Sigmoid colon (tissue), 7 donors: Measurements from ENCODE around the gene DOLPP1. TPM values are rescaled to one million over a fixed set of nuclear protein-coding genes. Genes with fewer than 3 reads are reported as not detected.

Source experiments
- DNase-seq: peaks from one replicate; pipeline ENCODE4 v3.0.0-alpha.2; 2019
- H3K27ac ChIP-seq, 4 donors: fragments of 200-600 bp; sonication (generic); one replicate each; pipeline ENCODE4 v1.5.1; 2016 to 2019; ENCODE audit warnings: mild to moderate bottlenecking in 1 of 4
- H3K27me3 ChIP-seq, 3 donors: fragments of 200-600 bp; sonication (generic); one replicate each; pipeline ENCODE4 v1.5.1; 2019; ENCODE audit warnings: mild to moderate bottlenecking in 1 of 3
- H3K36me3 ChIP-seq, 4 donors: fragments of 200-600 bp; sonication (generic); one replicate each; pipeline ENCODE4 v1.5.1; 2016 to 2019
- H3K4me1 ChIP-seq, 4 donors: fragments of 200-600 bp; sonication (generic); one replicate each; pipeline ENCODE4 v1.5.1; 2017 to 2019
- H3K4me3 ChIP-seq, 4 donors: fragments of 200-600 bp; sonication (generic); one replicate each; pipeline ENCODE4 v1.5.1; 2017 to 2019; ENCODE audit warnings: mild to moderate bottlenecking in 2 of 4, moderate library complexity in 1 of 4
- H3K9me3 ChIP-seq, 4 donors: fragments of 200-600 bp in 3 of 4; sonication (generic) in 3 of 4; one replicate each; pipeline versions ENCODE4 v1.5.1 to v1.6.1; 2013 to 2019
- CTCF ChIP-seq, 4 experiments: fragments of 450-650 bp in 3 of 4; fragments of 200-600 bp in 1 of 4; IDR thresholded peaks; one replicate each; pipeline ENCODE4 v1.5.1; 2016 to 2019; ENCODE audit warnings: antibody characterized with exemption in 4 of 4, mild to moderate bottlenecking in 3 of 4, moderate library complexity in 2 of 4
- EP300 ChIP-seq, 4 donors: sonication (generic); formaldehyde crosslinking; IDR thresholded peaks; one replicate each; pipeline ENCODE4 v1.6.1; 2017; ENCODE audit warnings: antibody characterized with exemption in 4 of 4
- POLR2A ChIP-seq, 2 donors: fragments of 450-650 bp; IDR thresholded peaks; one replicate each; pipeline ENCODE4 v1.6.1; 2016; ENCODE audit warnings: antibody characterized with exemption in 2 of 2, mild to moderate bottlenecking in 2 of 2, moderate library complexity in 2 of 2
- POLR2AphosphoS5 ChIP-seq, 4 donors: sonication (generic); formaldehyde crosslinking; IDR thresholded peaks; one replicate each; pipeline ENCODE4 v1.6.1; 2017; ENCODE audit warnings: antibody characterized with exemption in 4 of 4
- WGBS, 2 donors: extraction: QIAGEN DNeasy Blood & Tissue Kit; methylation state at CpG; one replicate each; pipeline ENCODE4 v1.1.7; 2013; 5-methylcytosine and 5-hydroxymethylcytosine counted together
- intact Hi-C: fragments of 100-400 bp; cut with DNase I; formaldehyde crosslinking; loops from one replicate; pipeline ENCODE4 v1.15.1; 2023
- polyA plus RNA-seq, 3 donors: library from polyadenylated mRNA; stranded (reverse); fragments of 200-250 nt; gene quantifications; one replicate each; pipeline ENCODE4 v1.2.3, GENCODE V29; 2013
- total RNA-seq, 4 donors: library from RNA; depleted of rRNA; stranded (reverse); fragments of >200 nt; gene quantifications; one replicate each; pipeline ENCODE4 v1.1.0, GENCODE V29; 2016
- donor health status: healthy with polysubstance abuse.
- donor health status: Bipolar disorder and iron deficiency.
- donor health status: healthy.

DOLPP1 gene
- total and polyA plus RNA-seq, 7 donors: 2.3 to 39.4 (median 4.3) TPM

DNA sequence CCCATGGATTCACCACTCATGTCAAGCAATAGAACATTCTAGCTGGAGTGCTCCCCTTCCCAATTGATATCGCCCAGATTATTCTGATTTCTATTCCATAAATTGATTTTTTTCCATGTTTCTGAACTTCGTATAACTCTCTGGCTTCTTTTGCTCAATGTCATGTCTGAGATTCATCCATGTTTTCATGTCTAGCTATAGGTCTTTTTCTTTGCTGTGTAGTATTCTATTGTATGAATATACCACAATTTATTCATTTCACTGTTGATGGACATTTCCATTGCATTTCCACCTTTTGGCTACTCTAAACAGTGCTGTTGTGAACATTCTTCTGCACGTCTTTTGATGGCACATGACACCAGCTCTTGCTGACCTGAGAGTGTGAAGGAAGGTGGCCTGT, 49.9 kb downstream of the DOLPP1 start:
- no peak for DNase-seq
- peaks cover 0 to 54% (median 6%) of the 10 kb centered on the region in 4 donors for H3K36me3 ChIP-seq
- H3K9me3 ChIP-seq: no peaks in the 10 kb centered on the region
- WGBS, 2 donors: 65 to 82% methylated on average over 3 of the region's 3 CpGs
- no peak overlapping the region for H3K27ac ChIP-seq
- intact Hi-C loops: loop anchor here (2.0 to 5.0 kb wide), 2 partner anchors 112 to 652 kb away; no protein-coding TSS in a partner anchor
- H3K27me3 ChIP-seq: no peaks in the 10 kb centered on the region
- peaks cover 0 to 6% (median 2%) of the 10 kb centered on the region in 4 donors for H3K4me1 ChIP-seq
- H3K4me3 ChIP-seq: no peak overlapping the region
- TF ChIP-seq EP300 (IDR thresholded peaks at IDR 0.05) (no peak), CTCF (IDR thresholded peaks at IDR 0.05) (no peak), POLR2A (IDR thresholded peaks at IDR 0.05) (no peak), POLR2AphosphoS5 (IDR thresholded peaks at IDR 0.05) (no peak)

DNA sequence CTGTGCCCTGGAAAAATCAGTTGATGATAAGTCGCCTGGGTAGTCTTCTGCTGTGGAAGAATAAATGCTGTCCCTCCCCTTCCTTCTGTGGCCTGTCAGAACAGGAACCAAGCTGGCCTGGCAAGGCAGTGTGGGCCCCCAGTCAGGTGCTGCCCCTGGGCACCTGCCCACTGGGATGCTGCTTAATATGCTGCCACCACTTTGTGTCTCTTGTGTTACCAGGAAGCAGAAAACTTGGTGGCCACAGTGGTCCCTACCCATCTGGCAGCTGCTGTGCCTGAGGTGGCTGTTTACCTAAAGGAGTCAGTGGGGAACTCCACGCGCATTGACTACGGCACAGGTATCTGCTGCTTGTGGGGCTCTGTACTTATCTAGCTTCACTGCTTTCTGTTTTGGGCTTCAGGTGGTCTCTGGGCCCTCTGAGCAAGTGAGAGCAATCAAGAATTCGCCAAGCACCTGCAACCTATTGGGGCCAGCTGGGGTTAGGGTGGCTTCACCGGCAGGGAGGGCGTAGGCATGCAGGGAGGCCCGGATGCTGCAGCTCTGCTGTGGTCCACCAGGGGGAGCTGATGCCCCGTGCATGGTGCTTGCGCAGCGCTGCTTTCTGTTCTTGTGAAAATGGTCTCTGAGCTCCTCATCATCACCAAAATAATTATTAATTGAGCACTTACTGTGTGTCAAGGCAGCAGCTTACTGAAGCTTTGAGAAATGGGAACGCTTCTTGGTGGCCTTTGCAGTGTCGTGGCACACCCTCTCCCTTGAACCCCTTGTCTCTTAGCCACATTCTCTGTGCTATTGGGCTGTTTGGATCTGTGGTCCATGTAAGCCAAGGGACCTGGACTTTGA, 50.6 kb downstream of the DOLPP1 start:
- Histone ChIP-seq H3K27ac (peak overlapping the region in 1 of 4 donors; percentile 26), H3K36me3 (peaks cover 0 to 62% (median 7%) of the 10 kb centered on the region in 4 donors), H3K9me3 (no peaks in the 10 kb centered on the region), H3K4me3 (no peak overlapping the region), H3K4me1 (peaks cover 0 to 6% (median 2%) of the 10 kb centered on the region in 4 donors), H3K27me3 (no peaks in the 10 kb centered on the region)
- WGBS, 2 donors: 41 to 46% methylated on average over 13 of the region's 13 CpGs
- intact Hi-C loops: loop anchor here (2.0 to 5.0 kb wide), 3 partner anchors 111 to 651 kb away; partner anchors contain the start of gene C9orf50
- peak; percentile 90 for DNase-seq
- TF ChIP-seq CTCF (IDR thresholded peaks at IDR 0.05) (peak; percentile 92 to 99 (median 96)), POLR2AphosphoS5 (IDR thresholded peaks at IDR 0.05) (no peak)

DNA sequence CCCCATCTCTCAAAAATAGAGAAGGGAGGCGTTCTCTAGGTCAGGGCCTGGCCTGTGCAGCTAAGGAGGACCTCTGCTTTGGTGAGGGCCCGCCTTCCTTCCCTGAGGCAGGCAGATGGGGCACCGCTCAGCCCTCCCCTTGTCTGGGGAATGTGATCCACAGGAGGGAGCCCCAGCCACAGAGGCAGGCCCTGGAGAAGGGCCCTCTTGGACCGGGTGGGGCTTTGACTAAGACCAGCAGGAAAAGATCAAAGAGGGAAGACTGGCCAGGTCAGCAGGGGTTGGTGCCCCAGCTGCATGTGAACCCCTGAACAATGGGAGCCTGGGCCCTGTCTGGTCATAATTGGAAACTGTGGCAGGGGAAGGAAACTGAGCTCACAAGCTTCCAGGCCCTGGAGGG, 52.2 kb downstream of the DOLPP1 start:
- Histone ChIP-seq H3K27me3 (no peaks in the 10 kb centered on the region), H3K4me3 (no peak overlapping the region), H3K9me3 (no peaks in the 10 kb centered on the region), H3K4me1 (peaks cover 0 to 9% (median 5%) of the 10 kb centered on the region in 4 donors), H3K27ac (no peak overlapping the region), H3K36me3 (peaks cover 0 to 69% (median 13%) of the 10 kb centered on the region in 4 donors)
- TF ChIP-seq EP300 (IDR thresholded peaks at IDR 0.05) (no peak), POLR2A (IDR thresholded peaks at IDR 0.05) (no peak), POLR2AphosphoS5 (IDR thresholded peaks at IDR 0.05) (no peak), CTCF (IDR thresholded peaks at IDR 0.05) (no peak)
- no peak for DNase-seq
- intact Hi-C loops: loop anchor here (2.0 to 5.0 kb wide), 2 partner anchors 109 to 488 kb away; partner anchors contain the start of gene C9orf50
- 89 to 94% methylated on average over 4 of the region's 4 CpGs for WGBS, 2 donors

DNA sequence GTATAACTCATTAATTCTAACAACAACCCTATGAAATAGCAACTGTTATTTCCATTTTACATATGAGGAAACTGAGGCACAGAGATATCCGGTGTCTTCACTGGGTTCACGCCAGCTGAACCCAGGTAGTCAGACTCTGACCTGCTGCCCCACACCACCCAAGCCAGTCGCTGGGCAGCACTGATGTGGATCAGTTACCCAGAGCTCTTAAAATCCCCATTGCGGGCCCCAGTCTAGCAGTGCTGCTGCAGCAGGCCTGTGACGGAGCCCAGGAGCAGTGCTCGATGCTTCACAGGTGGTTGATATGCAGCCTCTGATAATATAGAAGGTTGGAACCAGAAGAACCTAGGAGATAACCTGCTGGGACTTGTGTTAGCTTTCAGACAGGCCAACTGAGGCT, 54.6 kb downstream of the DOLPP1 start:
- Histone ChIP-seq H3K4me1 (peaks cover 0 to 31% (median 24%) of the 10 kb centered on the region in 4 donors), H3K27me3 (no peaks in the 10 kb centered on the region), H3K27ac (no peak overlapping the region), H3K36me3 (peaks cover 0 to 59% (median 13%) of the 10 kb centered on the region in 4 donors), H3K4me3 (no peak overlapping the region), H3K9me3 (no peaks in the 10 kb centered on the region)
- DNase-seq: no peak
- no peak for TF ChIP-seq EP300 (IDR thresholded peaks at IDR 0.05)
- no peak for TF ChIP-seq POLR2A (IDR thresholded peaks at IDR 0.05)
- no peak for TF ChIP-seq POLR2AphosphoS5 (IDR thresholded peaks at IDR 0.05)
- TF ChIP-seq CTCF (IDR thresholded peaks at IDR 0.05): no peak
- WGBS, 2 donors: 90 to 94% methylated on average over 6 of the region's 6 CpGs
- intact Hi-C loops: no loop called here
